GM21529 (cell line): Measurements from ENCODE around the gene EN1.

Experiments used
- ATAC-seq: cut with Tn5 transposase; IDR thresholded peaks from one replicate; pipeline ENCODE4 v1.9.1; 2021; ENCODE audit not compliant: unreplicated experiment

EN1 gene

DNA sequence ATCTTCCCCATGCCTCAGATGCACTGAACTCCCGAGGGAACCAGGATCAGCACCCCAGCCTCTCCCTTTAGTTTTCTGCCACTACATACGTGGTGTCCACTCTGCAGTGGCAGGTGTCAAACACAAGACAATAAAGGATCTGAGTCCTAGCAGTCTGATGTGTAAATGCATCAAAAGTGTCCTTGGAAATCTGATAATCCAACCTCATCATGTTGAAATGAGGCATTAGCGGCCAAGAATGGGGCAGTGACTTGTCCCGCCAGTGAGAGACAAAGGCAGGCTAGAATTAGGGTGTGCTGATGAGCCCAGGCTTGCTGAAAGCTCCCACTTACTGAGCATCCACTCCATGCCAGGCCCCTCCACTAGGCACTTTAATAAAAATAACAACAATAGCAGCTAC is 52.9 kb downstream of the EN1 start:
- ATAC-seq: no peak
